ENCODE results near the gene LRIT3.

DNA sequence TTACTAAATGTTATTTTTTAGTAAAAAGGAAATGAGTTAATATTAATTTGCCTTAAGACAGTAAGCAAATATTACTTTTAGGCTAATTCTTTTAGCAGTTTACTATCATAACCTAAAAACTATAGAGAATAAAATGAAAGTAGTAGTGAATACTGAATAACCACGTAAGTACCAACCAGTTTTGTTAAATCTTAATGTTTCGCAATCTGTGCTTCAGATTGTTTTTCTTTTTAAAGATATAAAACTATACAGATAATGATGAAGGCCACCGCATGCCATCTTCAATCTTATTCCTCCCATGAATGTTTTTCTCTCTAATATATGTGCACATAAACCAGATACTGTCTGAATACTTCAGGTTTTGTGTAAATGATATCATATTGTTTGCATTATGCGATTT lies 14.2 kb upstream of the LRIT3 start:
- TF ChIP-seq, protein P1, sequence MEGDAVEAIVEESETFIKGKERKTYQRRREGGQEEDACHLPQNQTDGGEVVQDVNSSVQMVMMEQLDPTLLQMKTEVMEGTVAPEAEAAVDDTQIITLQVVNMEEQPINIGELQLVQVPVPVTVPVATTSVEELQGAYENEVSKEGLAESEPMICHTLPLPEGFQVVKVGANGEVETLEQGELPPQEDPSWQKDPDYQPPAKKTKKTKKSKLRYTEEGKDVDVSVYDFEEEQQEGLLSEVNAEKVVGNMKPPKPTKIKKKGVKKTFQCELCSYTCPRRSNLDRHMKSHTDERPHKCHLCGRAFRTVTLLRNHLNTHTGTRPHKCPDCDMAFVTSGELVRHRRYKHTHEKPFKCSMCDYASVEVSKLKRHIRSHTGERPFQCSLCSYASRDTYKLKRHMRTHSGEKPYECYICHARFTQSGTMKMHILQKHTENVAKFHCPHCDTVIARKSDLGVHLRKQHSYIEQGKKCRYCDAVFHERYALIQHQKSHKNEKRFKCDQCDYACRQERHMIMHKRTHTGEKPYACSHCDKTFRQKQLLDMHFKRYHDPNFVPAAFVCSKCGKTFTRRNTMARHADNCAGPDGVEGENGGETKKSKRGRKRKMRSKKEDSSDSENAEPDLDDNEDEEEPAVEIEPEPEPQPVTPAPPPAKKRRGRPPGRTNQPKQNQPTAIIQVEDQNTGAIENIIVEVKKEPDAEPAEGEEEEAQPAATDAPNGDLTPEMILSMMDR (IDR thresholded peaks at IDR 0.05; ENCODE audit: low read depth, low read length, missing input control) = no peak
- TF ChIP-seq TAF1 (conservative IDR thresholded peaks at IDR 0.05) = no peak
- no peak for TF ChIP-seq GABPA (IDR thresholded peaks at IDR 0.05 in 1 of 2, conservative IDR thresholded peaks at IDR 0.05 in 1 of 2)
- no peak for TF ChIP-seq YY1 (IDR thresholded peaks at IDR 0.05)
- no peak for TF ChIP-seq JUND (IDR thresholded peaks at IDR 0.05)
- TF ChIP-seq, protein P2, sequence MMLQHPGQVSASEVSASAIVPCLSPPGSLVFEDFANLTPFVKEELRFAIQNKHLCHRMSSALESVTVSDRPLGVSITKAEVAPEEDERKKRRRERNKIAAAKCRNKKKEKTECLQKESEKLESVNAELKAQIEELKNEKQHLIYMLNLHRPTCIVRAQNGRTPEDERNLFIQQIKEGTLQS (IDR thresholded peaks at IDR 0.05) = no peak
- no peak for TF ChIP-seq EGR1 (IDR thresholded peaks at IDR 0.05; ENCODE audit: low read depth in 2 of 2)
- TF ChIP-seq RAD21 (IDR thresholded peaks at IDR 0.05) = no peak
- TF ChIP-seq, protein P3, sequence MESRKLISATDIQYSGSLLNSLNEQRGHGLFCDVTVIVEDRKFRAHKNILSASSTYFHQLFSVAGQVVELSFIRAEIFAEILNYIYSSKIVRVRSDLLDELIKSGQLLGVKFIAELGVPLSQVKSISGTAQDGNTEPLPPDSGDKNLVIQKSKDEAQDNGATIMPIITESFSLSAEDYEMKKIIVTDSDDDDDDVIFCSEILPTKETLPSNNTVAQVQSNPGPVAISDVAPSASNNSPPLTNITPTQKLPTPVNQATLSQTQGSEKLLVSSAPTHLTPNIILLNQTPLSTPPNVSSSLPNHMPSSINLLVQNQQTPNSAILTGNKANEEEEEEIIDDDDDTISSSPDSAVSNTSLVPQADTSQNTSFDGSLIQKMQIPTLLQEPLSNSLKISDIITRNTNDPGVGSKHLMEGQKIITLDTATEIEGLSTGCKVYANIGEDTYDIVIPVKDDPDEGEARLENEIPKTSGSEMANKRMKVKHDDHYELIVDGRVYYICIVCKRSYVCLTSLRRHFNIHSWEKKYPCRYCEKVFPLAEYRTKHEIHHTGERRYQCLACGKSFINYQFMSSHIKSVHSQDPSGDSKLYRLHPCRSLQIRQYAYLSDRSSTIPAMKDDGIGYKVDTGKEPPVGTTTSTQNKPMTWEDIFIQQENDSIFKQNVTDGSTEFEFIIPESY (IDR thresholded peaks at IDR 0.05) = no peak
- TF ChIP-seq, protein P4, sequence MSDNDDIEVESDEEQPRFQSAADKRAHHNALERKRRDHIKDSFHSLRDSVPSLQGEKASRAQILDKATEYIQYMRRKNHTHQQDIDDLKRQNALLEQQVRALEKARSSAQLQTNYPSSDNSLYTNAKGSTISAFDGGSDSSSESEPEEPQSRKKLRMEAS (IDR thresholded peaks at IDR 0.05) = no peak
- TF ChIP-seq, protein P5, sequence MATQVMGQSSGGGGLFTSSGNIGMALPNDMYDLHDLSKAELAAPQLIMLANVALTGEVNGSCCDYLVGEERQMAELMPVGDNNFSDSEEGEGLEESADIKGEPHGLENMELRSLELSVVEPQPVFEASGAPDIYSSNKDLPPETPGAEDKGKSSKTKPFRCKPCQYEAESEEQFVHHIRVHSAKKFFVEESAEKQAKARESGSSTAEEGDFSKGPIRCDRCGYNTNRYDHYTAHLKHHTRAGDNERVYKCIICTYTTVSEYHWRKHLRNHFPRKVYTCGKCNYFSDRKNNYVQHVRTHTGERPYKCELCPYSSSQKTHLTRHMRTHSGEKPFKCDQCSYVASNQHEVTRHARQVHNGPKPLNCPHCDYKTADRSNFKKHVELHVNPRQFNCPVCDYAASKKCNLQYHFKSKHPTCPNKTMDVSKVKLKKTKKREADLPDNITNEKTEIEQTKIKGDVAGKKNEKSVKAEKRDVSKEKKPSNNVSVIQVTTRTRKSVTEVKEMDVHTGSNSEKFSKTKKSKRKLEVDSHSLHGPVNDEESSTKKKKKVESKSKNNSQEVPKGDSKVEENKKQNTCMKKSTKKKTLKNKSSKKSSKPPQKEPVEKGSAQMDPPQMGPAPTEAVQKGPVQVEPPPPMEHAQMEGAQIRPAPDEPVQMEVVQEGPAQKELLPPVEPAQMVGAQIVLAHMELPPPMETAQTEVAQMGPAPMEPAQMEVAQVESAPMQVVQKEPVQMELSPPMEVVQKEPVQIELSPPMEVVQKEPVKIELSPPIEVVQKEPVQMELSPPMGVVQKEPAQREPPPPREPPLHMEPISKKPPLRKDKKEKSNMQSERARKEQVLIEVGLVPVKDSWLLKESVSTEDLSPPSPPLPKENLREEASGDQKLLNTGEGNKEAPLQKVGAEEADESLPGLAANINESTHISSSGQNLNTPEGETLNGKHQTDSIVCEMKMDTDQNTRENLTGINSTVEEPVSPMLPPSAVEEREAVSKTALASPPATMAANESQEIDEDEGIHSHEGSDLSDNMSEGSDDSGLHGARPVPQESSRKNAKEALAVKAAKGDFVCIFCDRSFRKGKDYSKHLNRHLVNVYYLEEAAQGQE (IDR thresholded peaks at IDR 0.05) = no peak

All from liver (tissue), 3 donors.